Liver (tissue), 9 donors: ENCODE results near the gene SHOC2. TPM values are rescaled to one million over a fixed set of nuclear protein-coding genes. Genes with fewer than 3 reads are reported as not detected.

Experiments used
- DNase-seq: peaks from one replicate; pipeline ENCODE4 v3.0.0-alpha.2; 2017; ENCODE audit warnings: low spot score
- H3K27ac ChIP-seq, 2 donors: one replicate each; pipeline ENCODE4 v1.7.0; 2013; ENCODE audit warnings: inconsistent platforms in 2 of 2, low read length in 2 of 2, control low read depth in 1 of 2, low read depth in 1 of 2, mild to moderate bottlenecking in 1 of 2
- H3K27me3 ChIP-seq, 4 donors: one replicate each; pipeline versions ENCODE4 v1.6.1 to v1.7.0; 2013; ENCODE audit warnings: low read length in 3 of 4, inconsistent platforms in 1 of 4, mild to moderate bottlenecking in 1 of 4, moderate library complexity in 1 of 4; ENCODE audit not compliant: control insufficient read depth in 4 of 4, insufficient read depth in 4 of 4
- H3K36me3 ChIP-seq, 4 donors: one replicate each; pipeline versions ENCODE4 v1.6.1 to v1.7.0; 2013; ENCODE audit warnings: low read length in 3 of 4, mild to moderate bottlenecking in 3 of 4, low read depth in 1 of 4, moderate library complexity in 1 of 4; ENCODE audit not compliant: control insufficient read depth in 4 of 4, insufficient read depth in 3 of 4
- H3K4me1 ChIP-seq, 4 donors: one replicate each; pipeline versions ENCODE4 v1.6.1 to v1.7.0; 2013; ENCODE audit warnings: low read length in 3 of 4, mild to moderate bottlenecking in 3 of 4, moderate library complexity in 1 of 4; ENCODE audit not compliant: control insufficient read depth in 4 of 4, insufficient read depth in 4 of 4
- H3K4me3 ChIP-seq, 3 donors: one replicate each; pipeline versions ENCODE4 v1.6.1 to v1.7.0; 2013; ENCODE audit warnings: low read length in 3 of 3, control low read depth in 1 of 3, low read depth in 1 of 3, mild to moderate bottlenecking in 1 of 3
- H3K9ac ChIP-seq, 2 donors: one replicate each; pipeline ENCODE4 v1.7.0; 2013; ENCODE audit warnings: low read length in 2 of 2, mild to moderate bottlenecking in 2 of 2, moderate library complexity in 2 of 2, control low read depth in 1 of 2, low read depth in 1 of 2
- H3K9me3 ChIP-seq, 4 donors: one replicate each; pipeline versions ENCODE4 v1.6.1 to v1.7.0; 2013; ENCODE audit warnings: low read length in 3 of 4; ENCODE audit not compliant: control insufficient read depth in 4 of 4
- EGR1 ChIP-seq, 2 donors: IDR thresholded peaks; 2 replicates each; pipeline ENCODE4 v1.6.1; 2016 to 2018; ENCODE audit warnings: antibody characterized with exemption in 2 of 2, low read depth in 2 of 2
- FOXA1 ChIP-seq: IDR thresholded peaks from 2 replicates; pipeline ENCODE4 v1.6.1; 2016; ENCODE audit warnings: antibody characterized with exemption
- FOXA2 ChIP-seq: IDR thresholded peaks from 2 replicates; pipeline ENCODE4 v1.6.1; 2016; ENCODE audit warnings: antibody characterized with exemption
- GABPA ChIP-seq, 2 donors: IDR thresholded peaks in 1 of 2; conservative IDR thresholded peaks in 1 of 2; 2 replicates each; pipeline ENCODE4 v1.6.1; 2016; ENCODE audit warnings: antibody characterized with exemption in 2 of 2, mild to moderate bottlenecking in 1 of 2, moderate library complexity in 1 of 2
- HNF4A ChIP-seq, 2 donors: conservative IDR thresholded peaks; 2 replicates each; pipeline ENCODE4 v1.6.1; 2016; ENCODE audit warnings: antibody characterized with exemption in 2 of 2, mild to moderate bottlenecking in 2 of 2
- HNF4G ChIP-seq: IDR thresholded peaks from 2 replicates; pipeline ENCODE4 v1.6.1; 2016; ENCODE audit warnings: antibody characterized with exemption
- JUND ChIP-seq, 2 donors: IDR thresholded peaks; 2 replicates each; pipeline ENCODE4 v1.6.1; 2016; ENCODE audit warnings: antibody characterized with exemption in 2 of 2
- MAX ChIP-seq: IDR thresholded peaks from 2 replicates; pipeline ENCODE4 v1.6.1; 2016; ENCODE audit warnings: antibody characterized with exemption
- NR2F2 ChIP-seq: IDR thresholded peaks from 2 replicates; pipeline ENCODE4 v1.6.1; 2016; ENCODE audit warnings: antibody characterized with exemption
- RAD21 ChIP-seq, 2 donors: IDR thresholded peaks; 2 replicates each; pipeline ENCODE4 v1.6.1; 2016; ENCODE audit warnings: antibody characterized with exemption in 2 of 2, mild to moderate bottlenecking in 2 of 2
- REST ChIP-seq: IDR thresholded peaks from 2 replicates; pipeline ENCODE4 v1.6.1; 2016; ENCODE audit warnings: antibody characterized with exemption, mild to moderate bottlenecking
- RXRA ChIP-seq, 2 donors: IDR thresholded peaks; 2 replicates each; pipeline ENCODE4 v1.6.1; 2017 to 2018; ENCODE audit warnings: antibody characterized with exemption in 2 of 2, mild to moderate bottlenecking in 1 of 2
- SP1 ChIP-seq: IDR thresholded peaks from 2 replicates; pipeline ENCODE4 v1.6.1; 2018; ENCODE audit warnings: antibody characterized with exemption, mild to moderate bottlenecking
- TAF1 ChIP-seq: conservative IDR thresholded peaks from 2 replicates; pipeline ENCODE4 v1.6.1; 2016; ENCODE audit warnings: antibody characterized with exemption, mild to moderate bottlenecking
- YY1 ChIP-seq: IDR thresholded peaks from 2 replicates; pipeline ENCODE4 v1.6.1; 2016; ENCODE audit warnings: antibody characterized with exemption, mild to moderate bottlenecking
- WGBS: extraction: QIAGEN DNeasy Blood & Tissue Kit; methylation state at CpG from one replicate; pipeline ENCODE4 v1.1.7; 2013; 5-methylcytosine and 5-hydroxymethylcytosine counted together
- polyA plus RNA-seq, 2 donors: library from polyadenylated mRNA; stranded (reverse) in 1 of 2; unstranded in 1 of 2; fragments of 200-250 nt in 1 of 2; fragments of >200 nt in 1 of 2; fragmentation: Nextera tagmentation in 1 of 2; extraction: Ambion mirVana in 1 of 2; gene quantifications; one replicate each; pipeline versions ENCODE4 v1.2.1 to v1.2.3, GENCODE V29; 2013 to 2015
- total RNA-seq, 2 donors: library from RNA; depleted of rRNA; stranded (reverse); fragments of >200 nt; gene quantifications; one replicate each; pipeline ENCODE4 v1.2.3, GENCODE V29; 2014
- TF ChIP-seq, protein P1 (sequence below): IDR thresholded peaks from 2 replicates; pipeline ENCODE4 v1.6.1; 2016; ENCODE audit warnings: antibody characterized with exemption
- TF ChIP-seq, protein P2 (sequence below): fragments of 150-350 bp; IDR thresholded peaks from 2 replicates; pipeline ENCODE4 v1.5.1; 2017; ENCODE audit warnings: improper control_type of control experiment, low read depth, low read length; ENCODE audit not compliant: missing input control
- donor health status: healthy.
- donor health status: healthy.
- donor health status: healthy.
- donor health status: healthy.
- donor health status: healthy.

Gene SHOC2
- total and polyA plus RNA-seq, 4 donors, result 7.8 to 33.7 (median 17.9) TPM

DNA sequence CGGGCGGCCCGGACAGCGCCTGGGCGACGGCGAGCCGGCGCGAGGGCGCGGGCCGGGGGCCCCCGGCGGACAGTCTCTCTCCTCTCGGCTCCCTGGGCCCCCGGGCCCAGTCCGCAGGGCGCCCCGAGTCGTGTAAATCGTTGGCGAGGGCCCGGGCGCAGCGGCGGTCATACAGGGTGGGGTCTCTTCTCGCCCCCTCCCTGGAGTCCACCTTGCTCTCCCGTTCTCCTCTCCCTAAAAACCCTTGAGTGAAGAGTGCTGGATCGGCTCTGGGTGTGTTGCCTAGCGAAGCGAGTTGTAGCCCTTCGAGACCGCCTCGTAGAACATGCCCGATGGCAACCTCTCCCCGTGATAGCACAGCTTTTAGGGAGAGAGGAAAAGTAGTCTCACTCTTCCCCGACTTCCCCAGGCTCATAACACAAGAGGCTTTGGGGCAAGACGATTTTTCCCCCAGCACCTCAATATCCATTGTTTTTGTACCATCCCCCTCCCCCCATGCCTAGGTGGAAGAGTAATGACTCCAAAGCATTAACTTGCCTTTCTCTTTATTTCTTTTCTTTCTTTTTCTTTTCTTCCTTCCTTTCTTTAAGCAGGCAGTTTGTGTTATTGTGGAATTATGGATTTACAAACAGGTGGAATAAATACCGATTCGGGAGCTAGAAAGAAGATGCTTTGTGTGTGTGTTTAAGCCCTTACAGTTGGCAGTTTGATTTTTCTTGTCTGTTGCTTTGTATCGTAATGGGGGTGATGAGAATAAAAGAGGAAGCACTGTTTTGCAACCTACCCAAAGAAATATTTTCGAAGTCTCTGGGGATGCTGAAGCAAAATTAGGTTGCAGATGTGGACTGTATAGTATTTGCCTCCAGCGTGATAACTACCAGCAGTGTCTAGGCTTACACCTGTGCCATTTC is 822 bp downstream of the SHOC2 start:
- DNase-seq, result peak; percentile 63
- Histone ChIP-seq H3K27ac (peak overlapping the region; percentile 93 to 95), H3K4me1 (peaks cover 3 to 29% (median 22%) of the 10 kb centered on the region in 4 donors), H3K9me3 (no peaks in the 10 kb centered on the region), H3K36me3 (no peaks in the 10 kb centered on the region), H3K9ac (peak overlapping the region; percentile 72 to 91), H3K27me3 (no peaks in the 10 kb centered on the region), H3K4me3 (peak overlapping the region; percentile 89 to 97 (median 97))
- TF ChIP-seq REST, result no peak
- TF ChIP-seq, protein P1, sequence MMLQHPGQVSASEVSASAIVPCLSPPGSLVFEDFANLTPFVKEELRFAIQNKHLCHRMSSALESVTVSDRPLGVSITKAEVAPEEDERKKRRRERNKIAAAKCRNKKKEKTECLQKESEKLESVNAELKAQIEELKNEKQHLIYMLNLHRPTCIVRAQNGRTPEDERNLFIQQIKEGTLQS, result no peak
- TF ChIP-seq HNF4A (conservative IDR thresholded peaks at IDR 0.05), result no peak
- peak in 1 of 2 donors; percentile 9 for TF ChIP-seq RAD21 (IDR thresholded peaks at IDR 0.05)
- TF ChIP-seq TAF1, result no peak
- no peak for TF ChIP-seq JUND (IDR thresholded peaks at IDR 0.05)
- no peak for TF ChIP-seq NR2F2
- TF ChIP-seq YY1, result peak; percentile 5
- under 1% methylated on average over 44 of the region's 44 CpGs for WGBS

DNA sequence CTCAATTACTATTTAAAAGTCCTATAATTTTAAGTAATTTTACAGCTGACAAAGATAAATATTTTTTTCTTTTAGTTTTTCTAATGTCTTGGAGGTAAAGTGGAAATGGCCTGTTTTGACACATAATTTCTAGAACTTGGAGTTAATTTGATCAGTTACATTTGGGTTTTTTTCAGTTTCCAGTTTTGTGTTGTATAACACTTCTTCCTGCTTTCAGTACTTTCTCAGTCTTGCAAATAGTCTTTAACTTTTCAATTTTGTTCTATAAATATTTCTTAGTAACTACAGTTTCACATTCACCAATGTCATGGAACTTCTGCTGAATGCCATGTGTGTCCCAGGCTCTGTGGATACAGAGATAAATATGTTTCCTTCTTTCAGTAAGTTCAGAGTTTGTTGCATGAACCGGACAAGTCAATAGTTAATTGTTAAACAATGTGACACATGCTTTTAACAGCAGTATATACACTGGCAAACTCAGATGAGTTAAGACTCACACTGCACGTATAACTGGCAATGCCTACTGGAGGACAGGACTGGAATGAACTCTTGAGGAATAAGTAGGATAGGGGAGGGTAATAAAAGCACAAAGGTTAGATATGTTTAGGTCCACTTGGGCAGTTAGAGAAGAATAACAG is 4.6 kb downstream of the SHOC2 start:
- DNase-seq, result no peak
- 19% methylated on average over 2 of the region's 2 CpGs for WGBS
- TF ChIP-seq, protein P2, sequence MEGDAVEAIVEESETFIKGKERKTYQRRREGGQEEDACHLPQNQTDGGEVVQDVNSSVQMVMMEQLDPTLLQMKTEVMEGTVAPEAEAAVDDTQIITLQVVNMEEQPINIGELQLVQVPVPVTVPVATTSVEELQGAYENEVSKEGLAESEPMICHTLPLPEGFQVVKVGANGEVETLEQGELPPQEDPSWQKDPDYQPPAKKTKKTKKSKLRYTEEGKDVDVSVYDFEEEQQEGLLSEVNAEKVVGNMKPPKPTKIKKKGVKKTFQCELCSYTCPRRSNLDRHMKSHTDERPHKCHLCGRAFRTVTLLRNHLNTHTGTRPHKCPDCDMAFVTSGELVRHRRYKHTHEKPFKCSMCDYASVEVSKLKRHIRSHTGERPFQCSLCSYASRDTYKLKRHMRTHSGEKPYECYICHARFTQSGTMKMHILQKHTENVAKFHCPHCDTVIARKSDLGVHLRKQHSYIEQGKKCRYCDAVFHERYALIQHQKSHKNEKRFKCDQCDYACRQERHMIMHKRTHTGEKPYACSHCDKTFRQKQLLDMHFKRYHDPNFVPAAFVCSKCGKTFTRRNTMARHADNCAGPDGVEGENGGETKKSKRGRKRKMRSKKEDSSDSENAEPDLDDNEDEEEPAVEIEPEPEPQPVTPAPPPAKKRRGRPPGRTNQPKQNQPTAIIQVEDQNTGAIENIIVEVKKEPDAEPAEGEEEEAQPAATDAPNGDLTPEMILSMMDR, result no peak
- peak; percentile 16 for TF ChIP-seq FOXA2
- TF ChIP-seq SP1, result peak; percentile 36
- TF ChIP-seq RXRA (IDR thresholded peaks at IDR 0.05), result peak; percentile 50
- TF ChIP-seq FOXA1, result peak; percentile 16
- TF ChIP-seq MAX, result peak; percentile 62
- TF ChIP-seq GABPA (IDR thresholded peaks at IDR 0.05 in 1 of 2, conservative IDR thresholded peaks at IDR 0.05 in 1 of 2), result no peak
- no peak for TF ChIP-seq EGR1 (IDR thresholded peaks at IDR 0.05; ENCODE audit: low read depth in 2 of 2)
- peak; percentile 24 for TF ChIP-seq YY1
- peak; percentile 16 for TF ChIP-seq TAF1
- TF ChIP-seq NR2F2, result no peak
- peak; percentile 19 to 46 for TF ChIP-seq RAD21 (IDR thresholded peaks at IDR 0.05)
- TF ChIP-seq, protein P1, result no peak
- TF ChIP-seq JUND (IDR thresholded peaks at IDR 0.05), result peak in 1 of 2 donors; percentile 21
- no peak for TF ChIP-seq HNF4G
- TF ChIP-seq REST, result no peak
- peak in 1 of 2 donors; percentile 39 for TF ChIP-seq HNF4A (conservative IDR thresholded peaks at IDR 0.05)

More for the DNA sequence above, 4.6 kb downstream of the SHOC2 start:
- Histone ChIP-seq H3K9me3 (no peaks in the 10 kb centered on the region), H3K9ac (no peak overlapping the region), H3K27ac (no peak overlapping the region), H3K27me3 (no peaks in the 10 kb centered on the region), H3K36me3 (no peaks in the 10 kb centered on the region), H3K4me1 (peaks cover 3 to 18% (median 12%) of the 10 kb centered on the region in 4 donors), H3K4me3 (no peak overlapping the region)
